Naive thymus-derived CD4-positive, alpha-beta T cell (primary cell): ENCODE measurements around the gene AKAP13. TPM values are rescaled to one million over a fixed set of nuclear protein-coding genes. Genes with fewer than 3 reads are reported as not detected.

ENCODE experiments used
- ATAC-seq: fragments of 150-1000 bp; cut with Tn5 transposase; 2 replicates; pipeline ENCODE4 v1.10.0; 2021; ENCODE audit warnings: mild to moderate bottlenecking, moderate library complexity
- CTCF ChIA-PET: fragments of 350-600 bp; sonication (Branson Sonifier 250); formaldehyde crosslinking; loops from one replicate; lab custom pipeline; 2021; ENCODE audit warnings: antibody characterized with exemption; lab: Charles Lee
- POLR2A ChIA-PET: fragments of 350-600 bp; sonication (Branson Sonifier 250); formaldehyde crosslinking; loops from one replicate; lab custom pipeline; 2021; ENCODE audit warnings: antibody characterized with exemption, inconsistent platforms; lab: Charles Lee
- DNase-seq, 9 donors: peaks; one replicate each; pipeline versions ENCODE4 v3.0.0 to v3.0.0-alpha.2; 2020 to 2022; ENCODE audit warnings: mixed read lengths in 1 of 9
- H3K27ac ChIP-seq: one replicate; pipeline ENCODE4 v1.7.0; 2013; ENCODE audit warnings: mild to moderate bottlenecking, low read depth, low read length, moderate library complexity
- H3K27me3 ChIP-seq, 2 donors: one replicate each; pipeline ENCODE4 v1.7.0; 2013; ENCODE audit warnings: low read length in 2 of 2, mild to moderate bottlenecking in 2 of 2, moderate library complexity in 2 of 2; ENCODE audit not compliant: control insufficient read depth in 2 of 2, insufficient read depth in 2 of 2
- H3K36me3 ChIP-seq, 3 experiments: 1 replicate in 2 of 3; 2 replicates in 1 of 3; pipeline ENCODE4 v1.7.0; 2013; ENCODE audit warnings: low read length in 3 of 3, mild to moderate bottlenecking in 3 of 3, moderate library complexity in 1 of 3; ENCODE audit not compliant: insufficient read depth in 3 of 3, control insufficient read depth in 2 of 3
- H3K4me1 ChIP-seq, 2 donors: one replicate each; pipeline ENCODE4 v1.7.0; 2013; ENCODE audit warnings: low read length in 2 of 2, mild to moderate bottlenecking in 2 of 2, moderate library complexity in 1 of 2; ENCODE audit not compliant: control insufficient read depth in 2 of 2, insufficient read depth in 2 of 2
- H3K4me3 ChIP-seq: 2 replicates; pipeline ENCODE4 v1.7.0; 2013; ENCODE audit warnings: mild to moderate bottlenecking, low read length
- H3K9me3 ChIP-seq, 3 experiments: 1 replicate in 2 of 3; 2 replicates in 1 of 3; pipeline ENCODE4 v1.7.0; 2013; ENCODE audit warnings: low read length in 3 of 3; ENCODE audit not compliant: control insufficient read depth in 2 of 3
- H3K27ac Mint-ChIP-seq, 9 donors: one replicate each; pipeline ENCODE4 v1.8.0; 2020 to 2022; ENCODE audit warnings: mixed read lengths in 9 of 9, mild to moderate bottlenecking in 8 of 9, moderate library complexity in 5 of 9, inconsistent platforms in 2 of 9
- H3K27me3 Mint-ChIP-seq, 5 donors: one replicate each; pipeline ENCODE4 v1.8.0; 2021 to 2022; ENCODE audit warnings: mixed read lengths in 5 of 5, mild to moderate bottlenecking in 1 of 5
- H3K36me3 Mint-ChIP-seq, 5 donors: one replicate each; pipeline ENCODE4 v1.8.0; 2020 to 2022; ENCODE audit warnings: mixed read lengths in 5 of 5, mild to moderate bottlenecking in 3 of 5, inconsistent platforms in 1 of 5
- H3K4me1 Mint-ChIP-seq, 7 donors: one replicate each; pipeline ENCODE4 v1.8.0; 2020 to 2022; ENCODE audit warnings: mixed read lengths in 7 of 7, mild to moderate bottlenecking in 3 of 7, inconsistent platforms in 1 of 7
- H3K4me3 Mint-ChIP-seq, 10 donors: one replicate each; pipeline ENCODE4 v1.8.0; 2020 to 2022; ENCODE audit warnings: mild to moderate bottlenecking in 10 of 10, mixed read lengths in 10 of 10, moderate library complexity in 6 of 10, inconsistent platforms in 2 of 10
- H3K9me3 Mint-ChIP-seq, 11 donors: one replicate each; pipeline ENCODE4 v1.8.0; 2020 to 2022; ENCODE audit warnings: mixed read lengths in 11 of 11, mild to moderate bottlenecking in 4 of 11, inconsistent platforms in 1 of 11, moderate library complexity in 1 of 11
- intact Hi-C, 2 donors: fragments of 100-400 bp; cut with micrococcal nuclease; formaldehyde crosslinking; loops; one replicate each; pipeline ENCODE4 v1.15.1; 2023
- polyA plus RNA-seq, 2 donors: library from polyadenylated mRNA; unstranded; fragments of 300-500 nt; fragmentation: Illumina TruSeq; gene quantifications; one replicate each; pipeline ENCODE4 v1.2.3, GENCODE V29; 2021
- total RNA-seq, 6 experiments: library from RNA in 5 of 6; stranded (reverse) in 5 of 6; gene quantifications; 1 replicate in 5 of 6; 2 replicates in 1 of 6; pipeline ENCODE4 v1.2.3 and lab custom pipeline; 2021 to 2026

The AKAP13 gene
- total and polyA plus RNA-seq, 7 experiments from 2014 or later: 108 to 400 (median 231) TPM

- Mint-ChIP-seq H3K4me1 (peaks cover 40 to 97% (median 86%) of the 10 kb centered on the region in 7 donors), H3K27ac (peak overlapping the region in 3 of 9 donors; percentile 3 to 85 (median 47)), H3K4me3 (peak overlapping the region in 2 of 10 donors; percentile 42 to 60), H3K27me3 (no peaks in the 10 kb centered on the region), H3K36me3 (peaks cover 0 to 3% (median 0%) of the 10 kb centered on the region in 5 donors), H3K9me3 (no peaks in the 10 kb centered on the region)
- ATAC-seq (no peak), DNase-seq (no peak)
- Histone ChIP-seq H3K36me3 (no peaks in the 10 kb centered on the region), H3K27me3 (no peaks in the 10 kb centered on the region), H3K9me3 (no peaks in the 10 kb centered on the region), H3K27ac (no peak overlapping the region), H3K4me3 (no peak overlapping the region), H3K4me1 (peaks cover 8 to 28% of the 10 kb centered on the region in 2 donors)
- CTCF ChIA-PET: interaction anchor here (1.1 to 1.5 kb wide), 3 partner anchors 8 to 166 kb away, joined by 3 to 6 read pairs (median 4); no protein-coding TSS in a partner anchor
- intact Hi-C loops: no loop called here
- POLR2A ChIA-PET: no interaction called here
Observed at GRCh38 chr15:85497172-85497569, 116.8 kb downstream of the AKAP13 start.

- Mint-ChIP-seq H3K4me3 (peak overlapping the region in 3 of 10 donors; percentile 2 to 42 (median 40)), H3K27me3 (no peaks in the 10 kb centered on the region), H3K9me3 (no peaks in the 10 kb centered on the region), H3K4me1 (peaks cover 39 to 100% (median 96%) of the 10 kb centered on the region in 7 donors), H3K36me3 (peaks cover 0 to 3% (median 0%) of the 10 kb centered on the region in 5 donors), H3K27ac (no peak overlapping the region)
- ATAC-seq (no peak), DNase-seq (no peak)
- Histone ChIP-seq H3K27me3 (no peaks in the 10 kb centered on the region), H3K36me3 (no peaks in the 10 kb centered on the region), H3K4me3 (no peak overlapping the region), H3K9me3 (no peaks in the 10 kb centered on the region), H3K4me1 (peaks cover 12 to 31% of the 10 kb centered on the region in 2 donors), H3K27ac (no peak overlapping the region)
- intact Hi-C loops: no loop called here
- ChIA-PET POLR2A (no interaction called here), CTCF (interaction anchor here (1.3 to 1.5 kb wide), 2 partner anchors 9 to 11 kb away, joined by 4 to 6 read pairs; no protein-coding TSS in a partner anchor)
Observed at GRCh38 chr15:85498471-85498870, 118.1 kb downstream of the AKAP13 start.

- Mint-ChIP-seq H3K36me3 (peaks cover 0 to 3% (median 0%) of the 10 kb centered on the region in 5 donors), H3K27me3 (no peaks in the 10 kb centered on the region), H3K4me1 (peaks cover 40 to 99% (median 94%) of the 10 kb centered on the region in 7 donors), H3K4me3 (peak overlapping the region in 2 of 10 donors; percentile 38 to 42), H3K9me3 (no peaks in the 10 kb centered on the region), H3K27ac (peak overlapping the region in 4 of 9 donors; percentile 7 to 41 (median 32))
- Histone ChIP-seq H3K4me3 (no peak overlapping the region), H3K9me3 (no peaks in the 10 kb centered on the region), H3K4me1 (peaks cover 12 to 31% of the 10 kb centered on the region in 2 donors), H3K36me3 (no peaks in the 10 kb centered on the region), H3K27ac (no peak overlapping the region), H3K27me3 (no peaks in the 10 kb centered on the region)
- intact Hi-C loops: no loop called here
- CTCF ChIA-PET: no interaction called here
- POLR2A ChIA-PET: interaction anchor here (0.6 kb wide), 1 partner anchor 198 kb away, joined by 4 read pairs; no protein-coding TSS in a partner anchor
- ATAC-seq (no peak), DNase-seq (no peak)
Observed at GRCh38 chr15:85499371-85499887, 119.0 kb downstream of the AKAP13 start.

GRCh38 chr15:85500060-85500708 lies 119.8 kb downstream of the AKAP13 start:
- Mint-ChIP-seq H3K36me3 (peaks cover 0 to 3% (median 0%) of the 10 kb centered on the region in 5 donors), H3K4me1 (peaks cover 43 to 96% (median 90%) of the 10 kb centered on the region in 7 donors), H3K27ac (peak overlapping the region in 3 of 9 donors; percentile 22 to 44 (median 41)), H3K27me3 (no peaks in the 10 kb centered on the region), H3K9me3 (no peaks in the 10 kb centered on the region), H3K4me3 (peak overlapping the region in 2 of 10 donors; percentile 38 to 42)
- Histone ChIP-seq H3K9me3 (no peaks in the 10 kb centered on the region), H3K4me3 (no peak overlapping the region), H3K27me3 (no peaks in the 10 kb centered on the region), H3K36me3 (no peaks in the 10 kb centered on the region), H3K27ac (no peak overlapping the region), H3K4me1 (peaks cover 12 to 31% of the 10 kb centered on the region in 2 donors)
- intact Hi-C loops: loop anchor here in 1 of 2 donors (5.0 kb wide), 2 partner anchors 83 to 188 kb away; no protein-coding TSS in a partner anchor
- DNase-seq (no peak), ATAC-seq (no peak)
- ChIA-PET CTCF (interaction anchor here (1.8 kb wide), 1 partner anchor 204 kb away, joined by 4 read pairs; no protein-coding TSS in a partner anchor), POLR2A (interaction anchor here (0.6 to 0.8 kb wide), 3 partner anchors 8 to 205 kb away, joined by 3 to 4 read pairs (median 3); no protein-coding TSS in a partner anchor)

GRCh38 chr15:85500729-85501128 lies 120.3 kb downstream of the AKAP13 start:
- no peak overlapping the region for H3K4me3 ChIP-seq
- H3K27me3 ChIP-seq: no peaks in the 10 kb centered on the region
- no peaks in the 10 kb centered on the region for H3K27me3 Mint-ChIP-seq
- no peaks in the 10 kb centered on the region for H3K9me3 ChIP-seq
- ATAC-seq (no peak), DNase-seq (no peak)
- no peak overlapping the region for H3K27ac ChIP-seq
- H3K4me3 Mint-ChIP-seq: peak overlapping the region in 1 of 10 donors; percentile 35
- no peaks in the 10 kb centered on the region for H3K36me3 Mint-ChIP-seq
- H3K4me1 Mint-ChIP-seq: peaks cover 44 to 96% (median 87%) of the 10 kb centered on the region in 7 donors
- no peaks in the 10 kb centered on the region for H3K9me3 Mint-ChIP-seq
- H3K27ac Mint-ChIP-seq: peak overlapping the region in 6 of 9 donors; percentile 5 to 63 (median 24)
- POLR2A ChIA-PET: interaction anchor here (0.6 to 0.8 kb wide), 2 partner anchors 9 to 206 kb away, joined by 3 read pairs; no protein-coding TSS in a partner anchor
- intact Hi-C loops: loop anchor here in 1 of 2 donors (5.0 kb wide), 2 partner anchors 83 to 188 kb away; no protein-coding TSS in a partner anchor
- CTCF ChIA-PET: interaction anchor here (1.8 kb wide), 1 partner anchor 204 kb away, joined by 4 read pairs; no protein-coding TSS in a partner anchor
- no peaks in the 10 kb centered on the region for H3K36me3 ChIP-seq
- H3K4me1 ChIP-seq: peaks cover 12 to 31% of the 10 kb centered on the region in 2 donors

GRCh38 chr15:85501574-85501973 lies 121.2 kb downstream of the AKAP13 start:
- DNase-seq: no peak
- intact Hi-C loops: loop anchor here in 1 of 2 donors (5.0 kb wide), 2 partner anchors 84 to 189 kb away; no protein-coding TSS in a partner anchor
- Mint-ChIP-seq H3K9me3 (no peaks in the 10 kb centered on the region), H3K27ac (peak overlapping the region in 4 of 9 donors; percentile 5 to 57 (median 24)), H3K27me3 (no peaks in the 10 kb centered on the region), H3K4me1 (peaks cover 44 to 96% (median 86%) of the 10 kb centered on the region in 7 donors), H3K36me3 (no peaks in the 10 kb centered on the region), H3K4me3 (peak overlapping the region in 6 of 10 donors; percentile 9 to 41 (median 31))
- Histone ChIP-seq H3K27me3 (no peaks in the 10 kb centered on the region), H3K9me3 (no peaks in the 10 kb centered on the region), H3K4me1 (peaks cover 12 to 31% of the 10 kb centered on the region in 2 donors), H3K27ac (no peak overlapping the region), H3K36me3 (no peaks in the 10 kb centered on the region), H3K4me3 (no peak overlapping the region)
- ChIA-PET CTCF (interaction anchor here (1.8 kb wide), 1 partner anchor 205 kb away, joined by 4 read pairs; no protein-coding TSS in a partner anchor), POLR2A (no interaction called here)
- no peak for ATAC-seq
